ENCODE data around the gene SELL.

DNA sequence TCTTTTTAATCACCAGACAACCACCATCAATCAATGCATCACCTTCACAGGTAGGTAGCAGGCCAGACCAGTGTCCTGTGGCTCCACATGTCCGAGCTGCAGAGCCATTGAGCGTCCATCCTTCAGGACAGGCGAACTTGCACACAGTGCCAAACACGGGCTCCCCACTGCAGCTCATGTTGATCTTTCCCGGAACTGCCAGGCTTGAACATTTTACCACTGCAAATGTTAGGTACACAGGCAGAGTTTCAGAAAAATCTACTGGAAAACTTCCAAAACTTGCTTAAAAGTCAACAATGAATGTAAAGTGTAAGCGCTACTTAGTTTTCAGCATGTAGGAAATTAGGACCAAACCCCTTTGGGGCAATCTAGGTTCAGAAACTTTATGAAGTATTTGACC, 15.9 kb upstream of the SELL start:
- TF ChIP-seq, protein P1, sequence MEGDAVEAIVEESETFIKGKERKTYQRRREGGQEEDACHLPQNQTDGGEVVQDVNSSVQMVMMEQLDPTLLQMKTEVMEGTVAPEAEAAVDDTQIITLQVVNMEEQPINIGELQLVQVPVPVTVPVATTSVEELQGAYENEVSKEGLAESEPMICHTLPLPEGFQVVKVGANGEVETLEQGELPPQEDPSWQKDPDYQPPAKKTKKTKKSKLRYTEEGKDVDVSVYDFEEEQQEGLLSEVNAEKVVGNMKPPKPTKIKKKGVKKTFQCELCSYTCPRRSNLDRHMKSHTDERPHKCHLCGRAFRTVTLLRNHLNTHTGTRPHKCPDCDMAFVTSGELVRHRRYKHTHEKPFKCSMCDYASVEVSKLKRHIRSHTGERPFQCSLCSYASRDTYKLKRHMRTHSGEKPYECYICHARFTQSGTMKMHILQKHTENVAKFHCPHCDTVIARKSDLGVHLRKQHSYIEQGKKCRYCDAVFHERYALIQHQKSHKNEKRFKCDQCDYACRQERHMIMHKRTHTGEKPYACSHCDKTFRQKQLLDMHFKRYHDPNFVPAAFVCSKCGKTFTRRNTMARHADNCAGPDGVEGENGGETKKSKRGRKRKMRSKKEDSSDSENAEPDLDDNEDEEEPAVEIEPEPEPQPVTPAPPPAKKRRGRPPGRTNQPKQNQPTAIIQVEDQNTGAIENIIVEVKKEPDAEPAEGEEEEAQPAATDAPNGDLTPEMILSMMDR (IDR thresholded peaks at IDR 0.05; ENCODE audit: poor library complexity): no peak
- TF ChIP-seq EZH2 (IDR thresholded peaks at IDR 0.05; ENCODE audit: borderline replicate concordance) (no peak), EZH2phosphoT487 (IDR thresholded peaks at IDR 0.05; ENCODE audit: low read depth, severe bottlenecking, unreplicated experiment) (no peak)
